ENCODE measurements around the gene KLF16. TPM values are rescaled to one million over a fixed set of nuclear protein-coding genes. Genes with fewer than 3 reads are reported as not detected.

The KLF16 gene
- total RNA-seq, 4 donors from 2014 or later = 2.4 to 3.4 (median 2.9) TPM; not detected in 1

GRCh38 chr19:1837625-1838105 is 25.7 kb downstream of the KLF16 start:
- TF ChIP-seq CTCF (IDR thresholded peaks at IDR 0.05; ENCODE audit: low read depth) = no peak

- no peak for TF ChIP-seq CTCF (IDR thresholded peaks at IDR 0.05; ENCODE audit: low read depth)
These were observed 26.2 kb downstream of the KLF16 start for GRCh38 chr19:1837222-1837565.

GRCh38 chr19:1836458-1837221 is 26.7 kb downstream of the KLF16 start:
- no peak for TF ChIP-seq CTCF (IDR thresholded peaks at IDR 0.05; ENCODE audit: low read depth)

DNA sequence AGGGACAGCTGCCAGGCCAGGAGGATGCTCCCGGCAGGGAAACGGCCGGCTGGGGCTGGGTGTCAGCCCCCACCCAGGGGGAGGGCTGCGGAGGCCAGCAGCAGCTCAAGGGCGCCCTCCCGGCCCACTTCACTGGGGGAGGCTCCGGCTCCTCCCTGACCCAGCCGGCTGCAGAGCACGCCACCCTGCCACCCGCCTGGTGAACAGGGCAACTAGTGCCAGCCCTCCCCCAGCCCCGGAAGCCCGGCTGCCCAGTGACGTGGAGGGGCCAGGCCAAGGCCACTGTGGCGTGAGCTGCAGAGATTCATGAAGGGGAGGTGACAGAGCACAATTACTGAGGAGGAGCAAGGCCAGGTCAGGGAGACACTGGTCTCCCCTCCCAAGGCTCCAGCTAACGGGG is 29.8 kb downstream of the KLF16 start:
- TF ChIP-seq CTCF (IDR thresholded peaks at IDR 0.05; ENCODE audit: low read depth) = no peak

DNA sequence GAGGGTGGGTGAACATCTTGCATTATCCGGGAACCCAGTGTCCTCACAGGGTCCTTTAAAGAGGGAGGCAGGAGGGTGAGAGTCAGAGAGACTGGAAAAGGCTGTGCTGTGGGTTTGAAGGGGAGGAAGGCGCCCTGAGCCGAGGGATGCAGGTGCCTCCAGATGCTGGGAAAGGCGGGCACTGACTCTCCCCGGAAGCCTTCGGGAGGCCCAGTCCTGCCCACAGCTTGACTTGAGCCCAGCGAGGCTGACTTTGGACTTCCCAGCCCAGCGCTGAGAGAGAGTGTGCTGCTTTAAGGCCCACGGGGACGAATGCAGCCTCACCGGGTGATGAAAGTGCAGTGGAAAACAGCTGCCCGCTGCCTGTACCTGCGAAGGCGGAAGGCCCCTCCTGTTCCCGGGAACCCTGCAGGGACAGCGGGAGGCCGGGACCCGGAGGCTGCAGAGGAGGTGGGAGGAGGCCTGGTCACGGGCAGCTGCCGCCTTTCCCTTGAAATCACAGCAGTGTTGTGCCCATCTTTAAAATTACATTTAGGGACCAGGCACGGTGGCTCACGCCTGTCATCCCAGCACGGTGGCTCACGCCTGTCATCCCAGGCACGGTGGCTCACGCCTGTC is 31.2 kb downstream of the KLF16 start:
- TF ChIP-seq CTCF (IDR thresholded peaks at IDR 0.05; ENCODE audit: low read depth) = no peak

- TF ChIP-seq CTCF (IDR thresholded peaks at IDR 0.05; ENCODE audit: low read depth) = no peak
These were observed 32.4 kb downstream of the KLF16 start for GRCh38 chr19:1830978-1831377.

- no peak for TF ChIP-seq CTCF (IDR thresholded peaks at IDR 0.05; ENCODE audit: low read depth)
These were observed 32.8 kb downstream of the KLF16 start for GRCh38 chr19:1830568-1830967.

All from subcutaneous adipose tissue (tissue), 4 donors.